Neural cell (in vitro differentiated cells): Measurements from ENCODE around the gene PPFIBP1.

Experiments used
- POLR2AphosphoS5 ChIP-seq: IDR thresholded peaks from 2 replicates; pipeline ENCODE4 v1.6.1; 2012
- TF ChIP-seq, protein P1 (sequence below): fragments of 450-650 bp; IDR thresholded peaks from 2 replicates; pipeline ENCODE4 v1.5.1; 2014; ENCODE audit warnings: antibody characterized with exemption, mild to moderate bottlenecking, moderate library complexity; ENCODE audit not compliant: poor library complexity, severe bottlenecking

DNA sequence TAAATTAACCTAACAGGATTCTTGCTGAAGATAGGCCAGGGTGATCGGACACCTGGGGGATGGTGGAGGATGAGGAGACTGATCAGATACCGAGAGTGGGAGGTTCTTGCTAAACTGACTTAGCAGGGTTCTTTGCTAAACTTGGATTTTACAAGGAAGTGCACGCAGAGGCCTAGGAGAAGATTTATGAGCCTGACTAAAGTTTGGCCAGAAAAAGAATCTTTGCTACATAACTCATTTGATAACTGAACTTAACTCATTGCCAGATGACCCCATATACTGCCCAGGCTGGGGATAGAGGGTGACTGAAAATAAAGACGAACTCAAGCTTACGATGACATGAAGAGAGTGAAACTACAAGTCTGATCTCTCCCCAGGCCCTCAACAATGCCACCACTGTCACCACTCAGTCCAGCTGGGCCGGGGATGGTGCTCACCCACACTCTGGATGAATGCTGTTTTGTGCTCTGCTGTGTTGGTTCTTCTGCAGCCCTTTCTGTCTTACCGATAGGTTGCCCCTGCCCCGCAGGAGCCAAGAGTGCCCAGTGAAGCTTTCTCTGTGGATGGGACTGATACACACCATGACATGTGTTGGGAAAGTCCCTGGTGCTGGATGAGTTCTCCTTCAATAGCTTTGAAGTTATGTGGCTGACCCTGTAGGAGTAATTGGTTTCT, 29.0 kb downstream of the PPFIBP1 start:
- TF ChIP-seq, protein P1, sequence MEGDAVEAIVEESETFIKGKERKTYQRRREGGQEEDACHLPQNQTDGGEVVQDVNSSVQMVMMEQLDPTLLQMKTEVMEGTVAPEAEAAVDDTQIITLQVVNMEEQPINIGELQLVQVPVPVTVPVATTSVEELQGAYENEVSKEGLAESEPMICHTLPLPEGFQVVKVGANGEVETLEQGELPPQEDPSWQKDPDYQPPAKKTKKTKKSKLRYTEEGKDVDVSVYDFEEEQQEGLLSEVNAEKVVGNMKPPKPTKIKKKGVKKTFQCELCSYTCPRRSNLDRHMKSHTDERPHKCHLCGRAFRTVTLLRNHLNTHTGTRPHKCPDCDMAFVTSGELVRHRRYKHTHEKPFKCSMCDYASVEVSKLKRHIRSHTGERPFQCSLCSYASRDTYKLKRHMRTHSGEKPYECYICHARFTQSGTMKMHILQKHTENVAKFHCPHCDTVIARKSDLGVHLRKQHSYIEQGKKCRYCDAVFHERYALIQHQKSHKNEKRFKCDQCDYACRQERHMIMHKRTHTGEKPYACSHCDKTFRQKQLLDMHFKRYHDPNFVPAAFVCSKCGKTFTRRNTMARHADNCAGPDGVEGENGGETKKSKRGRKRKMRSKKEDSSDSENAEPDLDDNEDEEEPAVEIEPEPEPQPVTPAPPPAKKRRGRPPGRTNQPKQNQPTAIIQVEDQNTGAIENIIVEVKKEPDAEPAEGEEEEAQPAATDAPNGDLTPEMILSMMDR = no peak
- TF ChIP-seq POLR2AphosphoS5 = no peak
